Measurements from ENCODE around the gene KDM4C.
A peak's percentile ranks its signal among the peaks of the same experiment; 100 is the strongest.
"Not testable (repeated sequence)": the region's sequence is repeated elsewhere in the genome, so short reads cannot be mapped to it uniquely, and the experiment has no call there.

The KDM4C gene

GRCh38 chr9:7172154-7173115 is 414.7 kb downstream of the KDM4C start:
- DNase-seq (ENCODE audit: low read depth), result no peak

- DNase-seq (ENCODE audit: low read depth), result no peak
Measured at GRCh38 chr9:7173139-7173538, 415.4 kb downstream of the KDM4C start.

GRCh38 chr9:7174301-7174700 is 416.5 kb downstream of the KDM4C start:
- DNase-seq (ENCODE audit: low read depth), result no peak

GRCh38 chr9:7174884-7175283 is 417.1 kb downstream of the KDM4C start:
- no peak for DNase-seq (ENCODE audit: low read depth)

- DNase-seq (ENCODE audit: low read depth), result no peak
Measured at GRCh38 chr9:7176561-7176960, 418.8 kb downstream of the KDM4C start.

GRCh38 chr9:7177383-7177782 is 419.6 kb downstream of the KDM4C start:
- DNase-seq (ENCODE audit: low read depth), result no peak

GRCh38 chr9:7178729-7179128 is 421.0 kb downstream of the KDM4C start:
- DNase-seq (ENCODE audit: low read depth), result no peak

GRCh38 chr9:7180247-7180646 is 422.5 kb downstream of the KDM4C start:
- DNase-seq (ENCODE audit: low read depth), result no peak

GRCh38 chr9:7183139-7183538 is 425.4 kb downstream of the KDM4C start:
- DNase-seq (ENCODE audit: low read depth), result not testable (repeated sequence)

- no peak for DNase-seq (ENCODE audit: low read depth)
Measured at GRCh38 chr9:7185612-7186011, 427.8 kb downstream of the KDM4C start.

GRCh38 chr9:7186175-7186574 is 428.4 kb downstream of the KDM4C start:
- peak; percentile 2 for DNase-seq (ENCODE audit: low read depth)

- no peak for DNase-seq (ENCODE audit: low read depth)
Measured at GRCh38 chr9:7192266-7192665, 434.5 kb downstream of the KDM4C start.

GRCh38 chr9:7195526-7195925 is 437.8 kb downstream of the KDM4C start:
- no peak for DNase-seq (ENCODE audit: low read depth)

- no peak for DNase-seq (ENCODE audit: low read depth)
Measured at GRCh38 chr9:7196467-7196866, 438.7 kb downstream of the KDM4C start.

- DNase-seq (ENCODE audit: low read depth), result no peak
Measured at GRCh38 chr9:7201196-7201595, 443.4 kb downstream of the KDM4C start.

- no peak for DNase-seq (ENCODE audit: low read depth)
Measured at GRCh38 chr9:7205806-7206205, 448.0 kb downstream of the KDM4C start.

- no peak for DNase-seq (ENCODE audit: low read depth)
Measured at GRCh38 chr9:7206221-7206758, 448.5 kb downstream of the KDM4C start.

GRCh38 chr9:7209016-7209715 is 451.4 kb downstream of the KDM4C start:
- DNase-seq (ENCODE audit: low read depth), result no peak

GRCh38 chr9:7209990-7210389 is 452.2 kb downstream of the KDM4C start:
- DNase-seq (ENCODE audit: low read depth), result no peak

- DNase-seq (ENCODE audit: low read depth), result no peak
Measured at GRCh38 chr9:7210854-7211637, 453.3 kb downstream of the KDM4C start.

GRCh38 chr9:7211657-7212056 is 453.9 kb downstream of the KDM4C start:
- DNase-seq (ENCODE audit: low read depth), result no peak

- DNase-seq (ENCODE audit: low read depth), result no peak
Measured at GRCh38 chr9:7212101-7212500, 454.3 kb downstream of the KDM4C start.

Measured in activated T-cell treated with anti-CD3 and anti-CD28 coated beads for 48 hours (primary cell).